RWPE2 (cell line): ENCODE results near the gene RHOB.

ENCODE experiments used
- ATAC-seq: fragments of 200-7000 bp; cut with Tn5 transposase; 3 replicates; pipeline ENCODE4 v1.9.1; 2021; ENCODE audit warnings: low read depth
- DNase-seq: peaks from one replicate; pipeline ENCODE4 v3.0.0-alpha.2; 2020; ENCODE audit warnings: low spot score
- H3K27ac ChIP-seq: fragments of 450-650 bp; 2 replicates; pipeline ENCODE4 v1.5.1; 2017; ENCODE audit warnings: mild to moderate bottlenecking; ENCODE audit not compliant: poor library complexity, severe bottlenecking
- H3K27me3 ChIP-seq: fragments of 250-450 bp; sonication (Bioruptor Pico); 2 replicates; pipeline ENCODE4 v1.5.1; 2021; ENCODE audit warnings: mild to moderate bottlenecking, moderate library complexity; ENCODE audit not compliant: insufficient read depth, poor library complexity, severe bottlenecking
- H3K36me3 ChIP-seq: fragments of 250-450 bp; sonication (Bioruptor Pico); 2 replicates; pipeline ENCODE4 v1.5.1; 2020; ENCODE audit warnings: low read depth, mild to moderate bottlenecking, moderate library complexity
- H3K4me1 ChIP-seq: fragments of 250-450 bp; sonication (Bioruptor Pico); 2 replicates; pipeline ENCODE4 v1.5.1; 2021; ENCODE audit warnings: mild to moderate bottlenecking, moderate library complexity; ENCODE audit not compliant: insufficient read depth, poor library complexity, severe bottlenecking
- H3K4me3 ChIP-seq: fragments of 250-450 bp; sonication (Bioruptor Pico); 2 replicates; pipeline ENCODE4 v1.5.1; 2021; ENCODE audit warnings: mild to moderate bottlenecking, moderate library complexity; ENCODE audit not compliant: severe bottlenecking
- H3K9me3 ChIP-seq: fragments of 250-450 bp; sonication (Bioruptor Pico); 2 replicates; pipeline ENCODE4 v1.5.1; 2021; ENCODE audit warnings: mild to moderate bottlenecking, moderate library complexity; ENCODE audit not compliant: severe bottlenecking
- TF ChIP-seq, protein P1 (sequence below): fragments of 450-650 bp; IDR thresholded peaks from one replicate; pipeline ENCODE4 v1.5.1; 2017; ENCODE audit warnings: mild to moderate bottlenecking, moderate library complexity; ENCODE audit not compliant: poor library complexity, severe bottlenecking

The RHOB gene

DNA sequence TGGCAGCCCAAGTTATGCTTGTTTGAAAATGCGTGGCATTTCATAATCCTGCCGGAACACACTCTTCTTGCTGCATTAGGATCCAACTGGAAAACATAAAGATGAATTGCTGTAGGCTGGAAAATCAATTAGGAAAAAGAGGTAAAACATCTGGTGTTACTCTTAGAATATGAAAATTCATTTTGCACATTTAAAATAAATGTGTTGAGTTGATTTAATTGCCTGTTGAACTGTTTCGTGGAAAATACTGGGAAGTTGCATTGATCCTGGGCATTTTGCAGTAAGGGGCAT, 4.1 kb downstream of the RHOB start:
- Histone ChIP-seq H3K9me3 (no peaks in the 10 kb centered on the region), H3K4me3 (no peak overlapping the region), H3K4me1 (peaks cover 16% of the 10 kb centered on the region), H3K36me3 (peaks cover 21% of the 10 kb centered on the region), H3K27ac (peak overlapping the region; percentile 58), H3K27me3 (no peaks in the 10 kb centered on the region)
- DNase-seq (no peak), ATAC-seq (no peak)
- TF ChIP-seq, protein P1, sequence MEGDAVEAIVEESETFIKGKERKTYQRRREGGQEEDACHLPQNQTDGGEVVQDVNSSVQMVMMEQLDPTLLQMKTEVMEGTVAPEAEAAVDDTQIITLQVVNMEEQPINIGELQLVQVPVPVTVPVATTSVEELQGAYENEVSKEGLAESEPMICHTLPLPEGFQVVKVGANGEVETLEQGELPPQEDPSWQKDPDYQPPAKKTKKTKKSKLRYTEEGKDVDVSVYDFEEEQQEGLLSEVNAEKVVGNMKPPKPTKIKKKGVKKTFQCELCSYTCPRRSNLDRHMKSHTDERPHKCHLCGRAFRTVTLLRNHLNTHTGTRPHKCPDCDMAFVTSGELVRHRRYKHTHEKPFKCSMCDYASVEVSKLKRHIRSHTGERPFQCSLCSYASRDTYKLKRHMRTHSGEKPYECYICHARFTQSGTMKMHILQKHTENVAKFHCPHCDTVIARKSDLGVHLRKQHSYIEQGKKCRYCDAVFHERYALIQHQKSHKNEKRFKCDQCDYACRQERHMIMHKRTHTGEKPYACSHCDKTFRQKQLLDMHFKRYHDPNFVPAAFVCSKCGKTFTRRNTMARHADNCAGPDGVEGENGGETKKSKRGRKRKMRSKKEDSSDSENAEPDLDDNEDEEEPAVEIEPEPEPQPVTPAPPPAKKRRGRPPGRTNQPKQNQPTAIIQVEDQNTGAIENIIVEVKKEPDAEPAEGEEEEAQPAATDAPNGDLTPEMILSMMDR, result no peak

DNA sequence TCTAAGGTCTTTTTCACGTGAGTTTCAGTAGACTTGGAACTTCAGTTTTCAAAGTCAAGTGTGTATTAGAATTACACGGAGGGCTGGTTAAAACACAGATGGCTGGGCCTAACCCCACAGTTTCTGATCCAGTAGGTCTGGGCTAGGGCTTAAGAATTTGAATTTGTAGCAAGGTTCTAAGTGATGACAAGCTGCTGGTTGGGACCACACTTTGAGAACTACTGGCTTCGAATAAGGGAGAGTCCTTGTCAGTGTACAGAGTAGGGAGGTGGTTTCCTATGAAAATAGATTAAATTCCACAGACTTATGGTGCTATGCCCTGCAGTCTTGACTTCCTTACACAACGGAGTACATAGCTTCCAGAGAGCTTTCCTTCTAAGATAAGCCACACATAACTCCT, 4.5 kb downstream of the RHOB start:
- ATAC-seq, result no peak
- Histone ChIP-seq H3K4me1 (peaks cover 16% of the 10 kb centered on the region), H3K27ac (peak overlapping the region; percentile 58), H3K9me3 (no peaks in the 10 kb centered on the region), H3K4me3 (no peak overlapping the region), H3K27me3 (no peaks in the 10 kb centered on the region), H3K36me3 (peaks cover 21% of the 10 kb centered on the region)
- TF ChIP-seq, protein P1, result no peak
- DNase-seq, result no peak

DNA sequence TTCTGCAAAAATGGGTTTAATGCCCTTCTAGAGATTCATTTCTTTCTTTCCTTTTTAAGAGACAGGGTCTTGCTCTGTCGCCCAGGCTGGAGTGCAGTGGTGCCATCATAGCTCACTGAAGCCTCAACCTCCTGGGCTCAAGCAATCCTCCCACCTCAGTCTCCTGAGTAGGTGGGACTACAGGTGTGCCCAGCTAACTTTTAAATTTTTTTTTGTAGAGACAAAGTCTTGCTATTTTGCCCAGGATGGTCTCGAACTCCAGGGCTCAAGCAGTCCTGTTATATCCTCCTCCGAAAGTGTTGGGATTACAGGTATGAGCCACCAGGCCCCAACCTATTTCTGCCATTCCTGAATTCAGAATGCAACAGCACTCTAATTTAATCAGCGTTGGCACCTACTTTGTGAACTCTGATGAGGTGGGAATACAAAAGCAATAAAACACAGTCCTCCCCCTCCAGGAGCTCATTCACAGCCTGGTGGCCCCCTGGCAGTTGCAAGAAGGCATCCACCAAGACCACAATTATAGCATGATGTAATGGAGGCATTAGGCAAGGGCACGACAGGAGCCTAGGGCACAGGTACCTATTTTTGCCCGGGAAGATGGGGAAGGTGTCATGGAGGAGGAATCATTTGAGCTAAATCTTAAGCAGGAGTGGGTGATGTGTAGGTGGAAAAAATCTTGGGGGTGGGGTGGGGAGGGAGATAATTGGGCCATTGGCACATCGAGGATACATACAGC, 5.1 kb downstream of the RHOB start:
- H3K4me3 ChIP-seq, result no peak overlapping the region
- no peaks in the 10 kb centered on the region for H3K9me3 ChIP-seq
- peaks cover 16% of the 10 kb centered on the region for H3K4me1 ChIP-seq
- ATAC-seq (no peak), DNase-seq (peak; percentile 3)
- no peaks in the 10 kb centered on the region for H3K27me3 ChIP-seq
- H3K27ac ChIP-seq, result no peak overlapping the region
- TF ChIP-seq, protein P1, result no peak
- H3K36me3 ChIP-seq, result peaks cover 21% of the 10 kb centered on the region

DNA sequence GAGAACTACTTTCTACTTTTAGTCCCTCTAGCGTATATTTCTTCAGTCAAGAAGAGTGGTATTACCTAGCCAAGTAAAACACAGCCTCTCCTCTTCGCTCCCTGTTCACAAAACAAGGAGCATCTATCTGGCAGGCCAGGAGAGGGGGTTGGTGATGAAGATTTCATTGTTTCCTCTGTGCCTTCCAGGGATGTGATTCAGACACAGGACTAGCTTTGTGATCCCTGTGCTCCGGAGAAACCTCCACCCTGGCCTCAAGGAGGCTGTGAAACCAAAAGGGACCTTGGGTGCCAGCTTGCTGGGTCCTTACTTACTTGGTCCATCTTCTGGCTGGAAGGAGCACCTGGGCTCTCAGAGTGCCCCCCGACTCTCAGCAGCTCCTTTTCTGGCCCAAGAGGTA, 5.7 kb downstream of the RHOB start:
- TF ChIP-seq, protein P1, result peak; percentile 24
- ATAC-seq (no peak), DNase-seq (peak; percentile 15)
- no peaks in the 10 kb centered on the region for H3K27me3 ChIP-seq
- no peaks in the 10 kb centered on the region for H3K9me3 ChIP-seq
- peaks cover 16% of the 10 kb centered on the region for H3K4me1 ChIP-seq
- H3K27ac ChIP-seq, result no peak overlapping the region
- H3K36me3 ChIP-seq, result peaks cover 21% of the 10 kb centered on the region
- no peak overlapping the region for H3K4me3 ChIP-seq

DNA sequence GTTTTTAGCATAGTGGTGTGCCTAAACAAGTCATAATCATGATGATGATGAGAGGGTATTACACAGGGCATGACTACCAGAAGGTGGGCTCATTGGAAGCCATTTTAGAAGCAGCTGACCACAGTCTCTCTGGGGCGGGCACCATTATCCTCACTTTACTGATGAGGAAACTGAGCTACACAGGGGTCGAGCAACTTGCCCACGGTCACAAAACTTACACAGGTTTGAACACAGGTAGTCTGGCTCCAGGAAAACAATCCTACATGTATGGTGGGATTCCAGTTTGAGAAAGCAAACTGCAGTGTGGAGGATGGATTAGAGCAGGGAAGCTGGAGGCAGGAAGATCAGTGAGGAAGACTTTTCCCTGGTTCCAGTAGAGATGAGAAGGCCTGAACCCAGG, 6.2 kb downstream of the RHOB start:
- peaks cover 16% of the 10 kb centered on the region for H3K4me1 ChIP-seq
- TF ChIP-seq, protein P1, result no peak
- H3K9me3 ChIP-seq, result no peaks in the 10 kb centered on the region
- H3K27ac ChIP-seq, result no peak overlapping the region
- no peak for ATAC-seq
- no peaks in the 10 kb centered on the region for H3K27me3 ChIP-seq
- H3K4me3 ChIP-seq, result no peak overlapping the region
- peaks cover 18% of the 10 kb centered on the region for H3K36me3 ChIP-seq
- peak; percentile 14 for DNase-seq
